ENCODE measurements around the gene PLPP1.

GRCh38 chr5:55385846-55386245, 148.9 kb downstream of the PLPP1 start:
- TF ChIP-seq TAF1 (IDR thresholded peaks at IDR 0.05; ENCODE audit: borderline replicate concordance, insufficient read depth, low read length) (no peak), POLR2AphosphoS5 (IDR thresholded peaks at IDR 0.05; ENCODE audit: low read depth, low read length) (no peak), SIN3A (IDR thresholded peaks at IDR 0.05; ENCODE audit: borderline replicate concordance, insufficient read depth, low read length) (no peak), REST (IDR thresholded peaks at IDR 0.05; ENCODE audit: insufficient read depth in 1 of 2, low read depth in 2 of 2, low read length in 2 of 2) (no peak), FOXP2 (optimal IDR thresholded peaks at IDR 0.05; ENCODE audit: borderline replicate concordance, extremely low read depth, extremely low read length, insufficient read depth) (no peak)
